ENCODE measurements around the gene PIK3R1. TPM values are rescaled to one million over a fixed set of nuclear protein-coding genes. Genes with fewer than 3 reads are reported as not detected.
"Not testable (repeated sequence)": the region's sequence is repeated elsewhere in the genome, so short reads cannot be mapped to it uniquely, and the experiment has no call there.

PIK3R1 gene
- total and polyA plus RNA-seq, 8 donors = 4.2 to 31.5 (median 18.8) TPM

GRCh38 chr5:68196876-68197275 is 18.7 kb upstream of the PIK3R1 start:
- Histone ChIP-seq H3K27ac (peak overlapping the region in 1 of 4 donors; percentile 14), H3K4me1 (peaks cover 0 to 4% (median 0%) of the 10 kb centered on the region in 3 donors), H3K9me3 (no peaks in the 10 kb centered on the region), H3K36me3 (no peaks in the 10 kb centered on the region), H3K4me3 (no peak overlapping the region), H3K27me3 (no peaks in the 10 kb centered on the region)
- peak in 1 of 6 donors; percentile 49 for DNase-seq
- 87 to 90% methylated on average over 6 of the region's 6 CpGs for WGBS, 2 donors
- FAIRE-seq = no peak
- no peak for TF ChIP-seq CTCF (IDR thresholded peaks at IDR 0.05)
- peak in 2 of 4 donors; percentile 65 to 67 for ATAC-seq
- intact Hi-C loops (cut with DNase I) = no loop called here

- Histone ChIP-seq H3K4me1 (peaks cover 0 to 4% (median 4%) of the 10 kb centered on the region in 3 donors), H3K36me3 (no peaks in the 10 kb centered on the region), H3K27me3 (no peaks in the 10 kb centered on the region), H3K4me3 (no peak overlapping the region), H3K27ac (no peak overlapping the region), H3K9me3 (no peaks in the 10 kb centered on the region)
- WGBS, 2 donors = 88 to 98% methylated on average over 4 of the region's 4 CpGs
- ATAC-seq (no peak), FAIRE-seq (no peak), DNase-seq (no peak)
- intact Hi-C loops (cut with DNase I) = no loop called here
- TF ChIP-seq CTCF (IDR thresholded peaks at IDR 0.05) = no peak
Observed at GRCh38 chr5:68200288-68200687, 15.3 kb upstream of the PIK3R1 start.

GRCh38 chr5:68210654-68211053 is 4.9 kb upstream of the PIK3R1 start:
- H3K27me3 ChIP-seq; H3K9me3 ChIP-seq; intact Hi-C loops (cut with DNase I); H3K4me3 ChIP-seq; ATAC-seq; H3K27ac ChIP-seq; H3K36me3 ChIP-seq; H3K4me1 ChIP-seq; DNase-seq; FAIRE-seq: not testable (repeated sequence)
- 92 to 99% methylated on average over 4 of the region's 4 CpGs for WGBS, 2 donors

- no peak for FAIRE-seq
- Histone ChIP-seq H3K27me3 (no peaks in the 10 kb centered on the region), H3K36me3 (no peaks in the 10 kb centered on the region), H3K9me3 (no peaks in the 10 kb centered on the region), H3K27ac (peak overlapping the region; percentile 98 to 99 (median 99)), H3K4me1 (peaks cover 0 to 28% (median 18%) of the 10 kb centered on the region in 3 donors), H3K4me3 (peak overlapping the region; percentile 79 to 99 (median 90))
- TF ChIP-seq CTCF (IDR thresholded peaks at IDR 0.05) = no peak
- peak in 2 of 4 donors; percentile 59 to 69 for ATAC-seq
- DNase-seq = peak in 1 of 6 donors; percentile 20
- intact Hi-C loops (cut with DNase I) = no loop called here
- WGBS, 2 donors = 2 to 3% methylated on average over 27 to 37 of the region's 37 CpGs
Observed at GRCh38 chr5:68214482-68215207, 911 bp upstream of the PIK3R1 start.

GRCh38 chr5:68215898-68216244 is 315 bp downstream of the PIK3R1 start:
- Histone ChIP-seq H3K4me3 (peak overlapping the region; percentile 79 to 99 (median 90)), H3K36me3 (no peaks in the 10 kb centered on the region), H3K4me1 (peaks cover 0 to 35% (median 22%) of the 10 kb centered on the region in 3 donors), H3K9me3 (no peaks in the 10 kb centered on the region), H3K27ac (peak overlapping the region; percentile 98 to 99 (median 99)), H3K27me3 (no peaks in the 10 kb centered on the region)
- peak; percentile 47 to 63 (median 57) for ATAC-seq
- intact Hi-C loops (cut with DNase I) = no loop called here
- no peak for DNase-seq
- WGBS, 2 donors = 1 to 2% methylated on average over 14 to 38 of the region's 38 CpGs
- no peak for TF ChIP-seq CTCF (IDR thresholded peaks at IDR 0.05)
- no peak for FAIRE-seq

Data from pancreas (tissue), 10 donors.